Astrocyte (in vitro differentiated cells and primary cell): ENCODE data around the gene TMIE. TPM values are rescaled to one million over a fixed set of nuclear protein-coding genes. Genes with fewer than 3 reads are reported as not detected.

Source experiments
- DNase-seq: peaks from one replicate; pipeline ENCODE4 v3.0.0-alpha.2; 2010; ENCODE audit warnings: low read depth
- FAIRE-seq: peaks from 2 replicates; lab custom pipeline; 2011; peaks lifted over from hg19 to GRCh38; lab: Jason Lieb, UNC
- H2AFZ ChIP-seq: 2 replicates; pipeline ENCODE4 v1.6.0; 2012; ENCODE audit warnings: low read depth, low read length, inconsistent platforms
- H3K27ac ChIP-seq: 2 replicates; pipeline ENCODE4 v1.5.1; 2011; ENCODE audit warnings: low read depth, low read length, inconsistent platforms
- H3K27me3 ChIP-seq: 2 replicates; pipeline ENCODE4 v1.6.0; 2011; ENCODE audit warnings: low read length, inconsistent platforms; ENCODE audit not compliant: insufficient read depth
- H3K36me3 ChIP-seq: 2 replicates; pipeline ENCODE4 v1.5.1; 2011; ENCODE audit warnings: low read length, inconsistent platforms; ENCODE audit not compliant: insufficient read depth
- H3K4me1 ChIP-seq: 2 replicates; pipeline ENCODE4 v1.5.1; 2011; ENCODE audit warnings: low read length, inconsistent platforms; ENCODE audit not compliant: insufficient read depth
- H3K4me2 ChIP-seq: 2 replicates; pipeline ENCODE4 v1.6.0; 2012; ENCODE audit warnings: low read length, inconsistent platforms
- H3K4me3 ChIP-seq: 2 replicates; pipeline ENCODE4 v1.5.1; 2011; ENCODE audit warnings: low read depth, mild to moderate bottlenecking, low read length, inconsistent platforms; ENCODE audit not compliant: insufficient read depth
- H3K79me2 ChIP-seq: 2 replicates; pipeline ENCODE4 v1.6.0; 2012; ENCODE audit warnings: mild to moderate bottlenecking, low read length, inconsistent platforms; ENCODE audit not compliant: insufficient read depth
- H3K9ac ChIP-seq: 2 replicates; pipeline ENCODE4 v1.6.0; 2012; ENCODE audit warnings: mild to moderate bottlenecking, low read length, inconsistent platforms
- H3K9me3 ChIP-seq: 2 replicates; pipeline ENCODE4 v1.5.1; 2012; ENCODE audit warnings: low read depth, mild to moderate bottlenecking, low read length, inconsistent platforms; ENCODE audit not compliant: insufficient read depth
- H4K20me1 ChIP-seq: 2 replicates; pipeline ENCODE4 v1.6.0; 2012; ENCODE audit warnings: low read length, inconsistent platforms; ENCODE audit not compliant: insufficient read depth
- H3K27ac Mint-ChIP-seq: one replicate; pipeline ENCODE4 v1.8.0; 2021; ENCODE audit warnings: mild to moderate bottlenecking, mixed read lengths; ENCODE audit not compliant: unreplicated experiment
- H3K27me3 Mint-ChIP-seq: one replicate; pipeline ENCODE4 v1.8.0; 2021; ENCODE audit warnings: low read depth, mixed read lengths; ENCODE audit not compliant: unreplicated experiment
- H3K36me3 Mint-ChIP-seq: one replicate; pipeline ENCODE4 v1.8.0; 2021; ENCODE audit warnings: low read depth, mixed read lengths; ENCODE audit not compliant: unreplicated experiment
- H3K4me1 Mint-ChIP-seq: one replicate; pipeline ENCODE4 v1.8.0; 2021; ENCODE audit warnings: low read depth, mixed read lengths; ENCODE audit not compliant: unreplicated experiment
- H3K4me3 Mint-ChIP-seq: one replicate; pipeline ENCODE4 v1.8.0; 2021; ENCODE audit warnings: mild to moderate bottlenecking, moderate library complexity, mixed read lengths; ENCODE audit not compliant: unreplicated experiment
- H3K9me3 Mint-ChIP-seq: one replicate; pipeline ENCODE4 v1.8.0; 2021; ENCODE audit warnings: mild to moderate bottlenecking, mixed read lengths; ENCODE audit not compliant: unreplicated experiment
- EZH2 ChIP-seq: IDR thresholded peaks from 2 replicates; pipeline ENCODE4 v1.6.1; 2012; ENCODE audit warnings: mild to moderate bottlenecking, low read length, inconsistent platforms; ENCODE audit not compliant: insufficient read depth
- total RNA-seq: library from RNA; stranded (reverse); gene quantifications from 2 replicates; pipeline ENCODE4 v1.2.1, GENCODE V29; 2021
- TF ChIP-seq, protein P1 (sequence below): IDR thresholded peaks from 2 replicates; pipeline ENCODE4 v1.5.1; 2011; ENCODE audit warnings: low read depth, mild to moderate bottlenecking, inconsistent platforms, low read length, moderate library complexity; ENCODE audit not compliant: insufficient read depth

The TMIE gene
- total RNA-seq, 1 donor from 2014 or later, result 0.34 TPM

DNA sequence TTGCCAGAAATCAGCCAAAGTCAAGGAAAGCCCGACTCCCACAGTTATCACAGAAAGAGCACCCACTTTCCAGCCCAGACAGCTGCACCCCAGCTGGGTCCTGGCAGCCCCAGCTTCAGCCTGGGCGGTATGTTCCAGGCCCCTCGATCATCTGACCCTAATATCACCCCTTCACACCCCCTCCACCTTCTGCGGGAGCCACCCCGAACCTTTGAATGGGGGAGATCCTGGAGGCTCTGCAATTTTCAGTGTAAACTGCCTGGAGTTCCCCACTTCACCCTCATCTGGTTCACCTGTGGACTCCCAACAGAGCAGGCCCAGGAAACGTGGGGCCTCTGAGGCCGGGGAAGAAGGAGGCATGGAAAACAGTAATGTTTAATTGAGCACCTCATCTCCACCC is 10.6 kb downstream of the TMIE start:
- Histone ChIP-seq H3K4me2 (no peak overlapping the region), H3K9ac (no peak overlapping the region), H3K27ac (no peak overlapping the region), H3K4me3 (no peak overlapping the region), H3K9me3 (no peaks in the 10 kb centered on the region), H3K79me2 (no peaks in the 10 kb centered on the region), H4K20me1 (no peaks in the 10 kb centered on the region), H2AFZ (no peak overlapping the region), H3K27me3 (no peaks in the 10 kb centered on the region), H3K4me1 (no peaks in the 10 kb centered on the region), H3K36me3 (no peaks in the 10 kb centered on the region)
- peaks cover 3% of the 10 kb centered on the region for H3K36me3 Mint-ChIP-seq
- no peak overlapping the region for H3K27ac Mint-ChIP-seq
- DNase-seq (no peak), FAIRE-seq (no peak)
- peaks cover 38% of the 10 kb centered on the region for H3K27me3 Mint-ChIP-seq
- TF ChIP-seq, protein P1, sequence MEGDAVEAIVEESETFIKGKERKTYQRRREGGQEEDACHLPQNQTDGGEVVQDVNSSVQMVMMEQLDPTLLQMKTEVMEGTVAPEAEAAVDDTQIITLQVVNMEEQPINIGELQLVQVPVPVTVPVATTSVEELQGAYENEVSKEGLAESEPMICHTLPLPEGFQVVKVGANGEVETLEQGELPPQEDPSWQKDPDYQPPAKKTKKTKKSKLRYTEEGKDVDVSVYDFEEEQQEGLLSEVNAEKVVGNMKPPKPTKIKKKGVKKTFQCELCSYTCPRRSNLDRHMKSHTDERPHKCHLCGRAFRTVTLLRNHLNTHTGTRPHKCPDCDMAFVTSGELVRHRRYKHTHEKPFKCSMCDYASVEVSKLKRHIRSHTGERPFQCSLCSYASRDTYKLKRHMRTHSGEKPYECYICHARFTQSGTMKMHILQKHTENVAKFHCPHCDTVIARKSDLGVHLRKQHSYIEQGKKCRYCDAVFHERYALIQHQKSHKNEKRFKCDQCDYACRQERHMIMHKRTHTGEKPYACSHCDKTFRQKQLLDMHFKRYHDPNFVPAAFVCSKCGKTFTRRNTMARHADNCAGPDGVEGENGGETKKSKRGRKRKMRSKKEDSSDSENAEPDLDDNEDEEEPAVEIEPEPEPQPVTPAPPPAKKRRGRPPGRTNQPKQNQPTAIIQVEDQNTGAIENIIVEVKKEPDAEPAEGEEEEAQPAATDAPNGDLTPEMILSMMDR, result no peak
- TF ChIP-seq EZH2, result no peak
- H3K4me1 Mint-ChIP-seq, result no peaks in the 10 kb centered on the region
- H3K9me3 Mint-ChIP-seq, result peaks cover 2% of the 10 kb centered on the region
- H3K4me3 Mint-ChIP-seq, result no peak overlapping the region

DNA sequence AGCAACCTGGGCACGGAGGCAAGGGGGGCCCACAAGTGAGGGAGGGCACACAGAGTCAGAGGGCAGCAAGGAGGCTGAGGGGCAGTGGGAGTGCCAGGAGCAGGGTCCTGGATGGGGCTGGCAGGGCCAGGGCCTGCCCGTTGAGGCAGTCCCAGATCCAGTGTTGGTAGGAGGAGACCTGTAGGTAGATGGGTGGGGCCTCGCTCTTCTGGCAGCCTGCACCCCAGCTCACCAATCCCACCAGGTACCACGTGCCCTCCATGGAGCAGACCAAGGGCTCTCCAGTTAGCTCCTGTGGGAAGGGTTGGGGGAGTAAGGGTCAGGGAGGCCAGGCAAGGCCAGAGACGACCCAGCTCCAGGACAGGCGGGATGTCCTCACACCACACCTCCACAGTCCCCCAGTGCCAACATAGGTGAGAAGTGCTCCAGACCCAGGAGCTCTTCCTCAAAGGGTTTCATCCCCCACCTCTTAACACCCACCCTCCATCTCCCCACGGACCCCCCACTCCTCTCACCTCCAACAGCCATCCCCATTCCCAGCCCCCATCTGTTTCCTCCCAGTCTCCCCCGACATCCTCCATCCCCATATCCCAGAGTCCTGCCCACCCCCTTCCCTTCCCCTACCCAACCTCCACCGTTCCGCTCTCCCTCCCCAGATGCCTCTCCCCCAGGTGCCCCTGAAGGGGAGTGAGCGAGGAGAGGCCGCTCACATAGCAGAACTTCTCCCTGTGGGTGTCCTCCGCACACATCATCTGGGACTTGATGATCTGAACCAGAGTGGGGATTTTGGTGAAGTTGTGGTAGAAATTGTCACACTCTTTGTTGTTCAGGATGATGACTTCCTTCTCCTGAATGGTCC is 11.2 kb downstream of the TMIE start:
- Histone ChIP-seq H3K9me3 (no peaks in the 10 kb centered on the region), H3K79me2 (no peaks in the 10 kb centered on the region), H2AFZ (no peak overlapping the region), H3K9ac (no peak overlapping the region), H3K4me2 (no peak overlapping the region), H3K4me3 (no peak overlapping the region), H3K27me3 (no peaks in the 10 kb centered on the region), H3K36me3 (no peaks in the 10 kb centered on the region), H3K27ac (no peak overlapping the region), H3K4me1 (no peaks in the 10 kb centered on the region), H4K20me1 (no peaks in the 10 kb centered on the region)
- TF ChIP-seq EZH2, result no peak
- TF ChIP-seq, protein P1, result no peak
- Mint-ChIP-seq H3K9me3 (peaks cover 2% of the 10 kb centered on the region), H3K4me3 (no peak overlapping the region), H3K27me3 (peaks cover 38% of the 10 kb centered on the region), H3K4me1 (no peaks in the 10 kb centered on the region), H3K27ac (no peak overlapping the region), H3K36me3 (peaks cover 3% of the 10 kb centered on the region)
- no peak for FAIRE-seq
- no peak for DNase-seq
